Measurements from ENCODE around the gene STAT4. TPM values are rescaled to one million over a fixed set of nuclear protein-coding genes. Genes with fewer than 3 reads are reported as not detected.
A peak's percentile ranks its signal among the peaks of the same experiment; 100 is the strongest.

The STAT4 gene
- total RNA-seq, 1 donor from 2014 or later: 1.6 TPM

- H3K4me3 ChIP-seq (ENCODE audit: low read depth, low read length): no peak overlapping the region
- no peak for DNase-seq (ENCODE audit: low read depth)
- TF ChIP-seq CTCF (conservative IDR thresholded peaks at IDR 0.05; ENCODE audit: low read depth, low read length): no peak
Observed at GRCh38 chr2:191158193-191158592, 7.4 kb upstream of the STAT4 start.

GRCh38 chr2:191155608-191156071, 4.8 kb upstream of the STAT4 start:
- TF ChIP-seq CTCF (conservative IDR thresholded peaks at IDR 0.05; ENCODE audit: low read depth, low read length): peak; percentile 77
- no peak for DNase-seq (ENCODE audit: low read depth)
- no peak overlapping the region for H3K4me3 ChIP-seq (ENCODE audit: low read depth, low read length)

- DNase-seq (ENCODE audit: low read depth): no peak
- H3K4me3 ChIP-seq (ENCODE audit: low read depth, low read length): no peak overlapping the region
- no peak for TF ChIP-seq CTCF (conservative IDR thresholded peaks at IDR 0.05; ENCODE audit: low read depth, low read length)
Observed at GRCh38 chr2:191153716-191154115, 2.9 kb upstream of the STAT4 start.

- no peak for TF ChIP-seq CTCF (conservative IDR thresholded peaks at IDR 0.05; ENCODE audit: low read depth, low read length)
- H3K4me3 ChIP-seq (ENCODE audit: low read depth, low read length): no peak overlapping the region
- DNase-seq (ENCODE audit: low read depth): no peak
Observed at GRCh38 chr2:191152482-191153240, 1.9 kb upstream of the STAT4 start.

GRCh38 chr2:191151331-191151730, 537 bp upstream of the STAT4 start:
- no peak for TF ChIP-seq CTCF (conservative IDR thresholded peaks at IDR 0.05; ENCODE audit: low read depth, low read length)
- peak overlapping the region; percentile 65 for H3K4me3 ChIP-seq (ENCODE audit: low read depth, low read length)
- no peak for DNase-seq (ENCODE audit: low read depth)

- peak overlapping the region; percentile 65 for H3K4me3 ChIP-seq (ENCODE audit: low read depth, low read length)
- no peak for DNase-seq (ENCODE audit: low read depth)
- TF ChIP-seq CTCF (conservative IDR thresholded peaks at IDR 0.05; ENCODE audit: low read depth, low read length): no peak
Observed at GRCh38 chr2:191150230-191150599, 579 bp downstream of the STAT4 start.

- no peak overlapping the region for H3K4me3 ChIP-seq (ENCODE audit: low read depth, low read length)
- no peak for DNase-seq (ENCODE audit: low read depth)
- TF ChIP-seq CTCF (conservative IDR thresholded peaks at IDR 0.05; ENCODE audit: low read depth, low read length): no peak
Observed at GRCh38 chr2:191149391-191149790, 1.4 kb downstream of the STAT4 start.

Measured in epithelial cell of proximal tubule (primary cell).